HG02571 (cell line): ENCODE results near the gene CTNNBL1.

ENCODE experiments used
- ATAC-seq: cut with Tn5 transposase; IDR thresholded peaks from one replicate; pipeline ENCODE4 v1.9.1; 2021; ENCODE audit warnings: mild to moderate bottlenecking, moderate library complexity; ENCODE audit not compliant: unreplicated experiment

CTNNBL1 gene

GRCh38 chr20:37895166-37895565, 201.3 kb downstream of the CTNNBL1 start:
- ATAC-seq = no peak

GRCh38 chr20:37896932-37897548, 203.2 kb downstream of the CTNNBL1 start:
- ATAC-seq = no peak

- no peak for ATAC-seq
These were observed 204.6 kb downstream of the CTNNBL1 start for GRCh38 chr20:37898233-37899104.

GRCh38 chr20:37899105-37900045, 205.5 kb downstream of the CTNNBL1 start:
- ATAC-seq = no peak

- ATAC-seq = no peak
These were observed 207.4 kb downstream of the CTNNBL1 start for GRCh38 chr20:37901240-37901639.

- no peak for ATAC-seq
These were observed 208.0 kb downstream of the CTNNBL1 start for GRCh38 chr20:37901654-37902503.

- ATAC-seq = no peak
These were observed 208.9 kb downstream of the CTNNBL1 start, which contains the start of gene VSTM2L for GRCh38 chr20:37902504-37903313. VSTM2L (plus strand) TSS chr20:37903127; CDS start chr20:37903351, 224 bp downstream.

- no peak for ATAC-seq
These were observed 209.6 kb downstream of the CTNNBL1 start for GRCh38 chr20:37903317-37904007.

GRCh38 chr20:37904008-37904642, 210.3 kb downstream of the CTNNBL1 start:
- ATAC-seq = no peak

- no peak for ATAC-seq
These were observed 211.1 kb downstream of the CTNNBL1 start for GRCh38 chr20:37904845-37905373.

- no peak for ATAC-seq
These were observed 212.1 kb downstream of the CTNNBL1 start for GRCh38 chr20:37905671-37906613.

- ATAC-seq = no peak
These were observed 213.5 kb downstream of the CTNNBL1 start for GRCh38 chr20:37907330-37907676.

GRCh38 chr20:37907677-37908401, 214.0 kb downstream of the CTNNBL1 start:
- ATAC-seq = no peak

- no peak for ATAC-seq
These were observed 217.4 kb downstream of the CTNNBL1 start for GRCh38 chr20:37911261-37911660.

- ATAC-seq = no peak
These were observed 218.0 kb downstream of the CTNNBL1 start for GRCh38 chr20:37911838-37912281.

GRCh38 chr20:37912874-37913273, 219.0 kb downstream of the CTNNBL1 start:
- no peak for ATAC-seq
